Peyer's patch (tissue), 4 donors: ENCODE data around the gene MCU.

Source experiments
- CTCF ChIP-seq, 6 experiments: fragments of 450-650 bp in 4 of 6; fragments of 200-600 bp in 2 of 6; sonication (generic) in 1 of 6; IDR thresholded peaks; one replicate each; pipeline ENCODE4 v1.5.1; 2017 to 2019; ENCODE audit warnings: antibody characterized with exemption in 6 of 6, mild to moderate bottlenecking in 3 of 6, moderate library complexity in 1 of 6
- POLR2A ChIP-seq, 2 donors: fragments of 450-650 bp; IDR thresholded peaks; one replicate each; pipeline ENCODE4 v1.5.1; 2017; ENCODE audit warnings: antibody characterized with exemption in 2 of 2, mild to moderate bottlenecking in 2 of 2, moderate library complexity in 2 of 2

DNA sequence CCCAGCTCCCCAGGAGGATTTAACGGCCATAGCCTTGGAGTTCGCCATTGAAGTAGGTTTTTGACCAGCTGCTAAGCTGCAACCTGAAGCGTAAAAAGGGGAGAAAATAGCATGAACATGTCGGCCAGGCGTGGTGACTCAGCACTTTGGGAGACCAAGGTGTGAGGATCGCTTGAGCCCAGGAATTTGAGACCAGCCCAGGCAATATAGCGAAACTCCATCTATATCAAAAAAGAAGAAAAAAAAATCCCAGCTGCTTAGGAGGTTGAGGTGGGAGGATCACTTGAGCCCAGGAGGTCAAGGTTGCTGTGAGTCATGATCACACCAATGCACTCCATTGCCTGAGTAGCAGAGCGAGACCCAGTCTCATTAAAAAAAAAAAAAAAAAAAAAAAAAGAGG is 32.2 kb upstream of the MCU start:
- no peak for TF ChIP-seq CTCF (IDR thresholded peaks at IDR 0.05)
- TF ChIP-seq POLR2A (IDR thresholded peaks at IDR 0.05), result no peak
